ENCODE data around the gene NOTCH1. TPM values are rescaled to one million over a fixed set of nuclear protein-coding genes. Genes with fewer than 3 reads are reported as not detected.

The NOTCH1 gene
- total and polyA plus RNA-seq, 2 of the 8 experiments (the other 6 are each of a cell fraction or from before 2014, with no cell fraction given): 6.9 to 55.6 TPM

DNA sequence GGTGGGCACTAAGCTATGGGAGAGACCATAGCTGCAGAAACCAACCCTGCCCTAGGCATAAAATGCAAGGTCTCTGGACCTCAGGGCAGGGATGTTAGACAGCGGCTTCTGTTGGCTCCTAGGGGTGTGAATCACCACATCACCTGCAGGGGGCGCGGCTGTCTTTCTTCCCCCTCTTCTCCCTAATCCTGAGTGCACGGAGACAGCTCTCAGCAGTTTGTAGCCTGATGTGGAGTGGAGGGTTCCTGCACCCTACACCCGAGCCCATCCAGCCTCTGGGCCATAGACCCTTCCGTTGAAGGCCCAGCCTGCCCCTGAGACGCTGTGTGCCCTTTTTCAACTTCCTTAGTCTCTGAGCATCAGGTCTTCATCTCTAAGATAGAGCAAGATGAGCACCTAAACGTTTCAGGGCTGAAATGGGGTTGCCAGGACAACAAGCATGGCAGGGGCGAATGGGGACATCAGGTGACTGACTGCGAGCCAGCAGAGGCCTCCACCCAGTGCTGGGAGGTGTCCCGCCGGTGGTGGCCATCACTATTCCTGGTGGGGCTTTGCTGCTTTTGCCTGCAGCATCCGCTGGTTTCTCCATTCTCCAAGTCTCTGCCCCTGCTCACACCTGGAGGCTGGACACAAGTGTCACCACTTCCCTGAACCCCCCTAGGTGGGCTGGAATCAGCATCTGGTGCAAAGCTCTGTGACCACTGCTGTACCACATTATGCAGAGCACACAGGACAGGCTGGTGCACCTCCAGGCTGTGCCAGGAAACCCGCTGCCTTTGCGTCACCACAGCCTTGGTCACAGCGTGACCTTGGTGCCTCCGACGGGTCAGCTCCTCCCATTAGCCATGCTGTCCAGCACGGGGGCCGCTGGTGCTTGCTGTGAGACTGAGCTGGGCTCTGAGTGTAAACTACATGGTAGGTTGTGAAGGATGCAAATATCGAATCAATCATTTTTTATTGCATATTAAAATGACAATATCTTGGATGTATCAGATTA is 60.5 kb downstream of the NOTCH1 start (continued):
- TF ChIP-seq SRF (IDR thresholded peaks at IDR 0.05; ENCODE audit: low read depth, low read length) (no peak), ASH2L (IDR thresholded peaks at IDR 0.05; ENCODE audit: low read length) (no peak), CTBP2 (IDR thresholded peaks at IDR 0.05; ENCODE audit: borderline replicate concordance, insufficient read depth, insufficient read length, low read length) (no peak), RBBP5 (IDR thresholded peaks at IDR 0.05; ENCODE audit: borderline replicate concordance, low read depth, low read length) (no peak), RFX5 (IDR thresholded peaks at IDR 0.05; ENCODE audit: borderline replicate concordance, low read depth, low read length) (no peak), KDM5A (IDR thresholded peaks at IDR 0.05; ENCODE audit: low read length) (no peak), SIRT6 (IDR thresholded peaks at IDR 0.05; ENCODE audit: low read length) (no peak), ZNF274 (IDR thresholded peaks at IDR 0.05; ENCODE audit: borderline replicate concordance, extremely low read depth, low read length) (no peak), POU5F1 (IDR thresholded peaks at IDR 0.05; ENCODE audit: low read depth, low read length) (no peak)
- TF ChIP-seq, protein P1, sequence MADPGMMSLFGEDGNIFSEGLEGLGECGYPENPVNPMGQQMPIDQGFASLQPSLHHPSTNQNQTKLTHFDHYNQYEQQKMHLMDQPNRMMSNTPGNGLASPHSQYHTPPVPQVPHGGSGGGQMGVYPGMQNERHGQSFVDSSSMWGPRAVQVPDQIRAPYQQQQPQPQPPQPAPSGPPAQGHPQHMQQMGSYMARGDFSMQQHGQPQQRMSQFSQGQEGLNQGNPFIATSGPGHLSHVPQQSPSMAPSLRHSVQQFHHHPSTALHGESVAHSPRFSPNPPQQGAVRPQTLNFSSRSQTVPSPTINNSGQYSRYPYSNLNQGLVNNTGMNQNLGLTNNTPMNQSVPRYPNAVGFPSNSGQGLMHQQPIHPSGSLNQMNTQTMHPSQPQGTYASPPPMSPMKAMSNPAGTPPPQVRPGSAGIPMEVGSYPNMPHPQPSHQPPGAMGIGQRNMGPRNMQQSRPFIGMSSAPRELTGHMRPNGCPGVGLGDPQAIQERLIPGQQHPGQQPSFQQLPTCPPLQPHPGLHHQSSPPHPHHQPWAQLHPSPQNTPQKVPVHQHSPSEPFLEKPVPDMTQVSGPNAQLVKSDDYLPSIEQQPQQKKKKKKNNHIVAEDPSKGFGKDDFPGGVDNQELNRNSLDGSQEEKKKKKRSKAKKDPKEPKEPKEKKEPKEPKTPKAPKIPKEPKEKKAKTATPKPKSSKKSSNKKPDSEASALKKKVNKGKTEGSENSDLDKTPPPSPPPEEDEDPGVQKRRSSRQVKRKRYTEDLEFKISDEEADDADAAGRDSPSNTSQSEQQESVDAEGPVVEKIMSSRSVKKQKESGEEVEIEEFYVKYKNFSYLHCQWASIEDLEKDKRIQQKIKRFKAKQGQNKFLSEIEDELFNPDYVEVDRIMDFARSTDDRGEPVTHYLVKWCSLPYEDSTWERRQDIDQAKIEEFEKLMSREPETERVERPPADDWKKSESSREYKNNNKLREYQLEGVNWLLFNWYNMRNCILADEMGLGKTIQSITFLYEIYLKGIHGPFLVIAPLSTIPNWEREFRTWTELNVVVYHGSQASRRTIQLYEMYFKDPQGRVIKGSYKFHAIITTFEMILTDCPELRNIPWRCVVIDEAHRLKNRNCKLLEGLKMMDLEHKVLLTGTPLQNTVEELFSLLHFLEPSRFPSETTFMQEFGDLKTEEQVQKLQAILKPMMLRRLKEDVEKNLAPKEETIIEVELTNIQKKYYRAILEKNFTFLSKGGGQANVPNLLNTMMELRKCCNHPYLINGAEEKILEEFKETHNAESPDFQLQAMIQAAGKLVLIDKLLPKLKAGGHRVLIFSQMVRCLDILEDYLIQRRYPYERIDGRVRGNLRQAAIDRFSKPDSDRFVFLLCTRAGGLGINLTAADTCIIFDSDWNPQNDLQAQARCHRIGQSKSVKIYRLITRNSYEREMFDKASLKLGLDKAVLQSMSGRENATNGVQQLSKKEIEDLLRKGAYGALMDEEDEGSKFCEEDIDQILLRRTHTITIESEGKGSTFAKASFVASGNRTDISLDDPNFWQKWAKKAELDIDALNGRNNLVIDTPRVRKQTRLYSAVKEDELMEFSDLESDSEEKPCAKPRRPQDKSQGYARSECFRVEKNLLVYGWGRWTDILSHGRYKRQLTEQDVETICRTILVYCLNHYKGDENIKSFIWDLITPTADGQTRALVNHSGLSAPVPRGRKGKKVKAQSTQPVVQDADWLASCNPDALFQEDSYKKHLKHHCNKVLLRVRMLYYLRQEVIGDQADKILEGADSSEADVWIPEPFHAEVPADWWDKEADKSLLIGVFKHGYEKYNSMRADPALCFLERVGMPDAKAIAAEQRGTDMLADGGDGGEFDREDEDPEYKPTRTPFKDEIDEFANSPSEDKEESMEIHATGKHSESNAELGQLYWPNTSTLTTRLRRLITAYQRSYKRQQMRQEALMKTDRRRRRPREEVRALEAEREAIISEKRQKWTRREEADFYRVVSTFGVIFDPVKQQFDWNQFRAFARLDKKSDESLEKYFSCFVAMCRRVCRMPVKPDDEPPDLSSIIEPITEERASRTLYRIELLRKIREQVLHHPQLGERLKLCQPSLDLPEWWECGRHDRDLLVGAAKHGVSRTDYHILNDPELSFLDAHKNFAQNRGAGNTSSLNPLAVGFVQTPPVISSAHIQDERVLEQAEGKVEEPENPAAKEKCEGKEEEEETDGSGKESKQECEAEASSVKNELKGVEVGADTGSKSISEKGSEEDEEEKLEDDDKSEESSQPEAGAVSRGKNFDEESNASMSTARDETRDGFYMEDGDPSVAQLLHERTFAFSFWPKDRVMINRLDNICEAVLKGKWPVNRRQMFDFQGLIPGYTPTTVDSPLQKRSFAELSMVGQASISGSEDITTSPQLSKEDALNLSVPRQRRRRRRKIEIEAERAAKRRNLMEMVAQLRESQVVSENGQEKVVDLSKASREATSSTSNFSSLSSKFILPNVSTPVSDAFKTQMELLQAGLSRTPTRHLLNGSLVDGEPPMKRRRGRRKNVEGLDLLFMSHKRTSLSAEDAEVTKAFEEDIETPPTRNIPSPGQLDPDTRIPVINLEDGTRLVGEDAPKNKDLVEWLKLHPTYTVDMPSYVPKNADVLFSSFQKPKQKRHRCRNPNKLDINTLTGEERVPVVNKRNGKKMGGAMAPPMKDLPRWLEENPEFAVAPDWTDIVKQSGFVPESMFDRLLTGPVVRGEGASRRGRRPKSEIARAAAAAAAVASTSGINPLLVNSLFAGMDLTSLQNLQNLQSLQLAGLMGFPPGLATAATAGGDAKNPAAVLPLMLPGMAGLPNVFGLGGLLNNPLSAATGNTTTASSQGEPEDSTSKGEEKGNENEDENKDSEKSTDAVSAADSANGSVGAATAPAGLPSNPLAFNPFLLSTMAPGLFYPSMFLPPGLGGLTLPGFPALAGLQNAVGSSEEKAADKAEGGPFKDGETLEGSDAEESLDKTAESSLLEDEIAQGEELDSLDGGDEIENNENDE (IDR thresholded peaks at IDR 0.05; ENCODE audit: insufficient replicate concordance, low read length): no peak
